Stomach (tissue), 9 donors: ENCODE data around the gene CD86. TPM values are rescaled to one million over a fixed set of nuclear protein-coding genes. Genes with fewer than 3 reads are reported as not detected.

ENCODE experiments used
- DNase-seq, 2 donors: peaks; one replicate each; pipeline versions ENCODE4 v3.0.0 to v3.0.0-alpha.2; 2013 to 2019
- H3K27ac ChIP-seq, 5 donors: fragments of 200-600 bp in 4 of 5; sonication (generic) in 4 of 5; one replicate each; pipeline ENCODE4 v1.5.1; 2013 to 2019; ENCODE audit warnings: mild to moderate bottlenecking in 1 of 5, moderate library complexity in 1 of 5
- H3K27me3 ChIP-seq, 3 donors: fragments of 200-600 bp; sonication (generic); one replicate each; pipeline ENCODE4 v1.5.1; 2017 to 2019; ENCODE audit warnings: mixed run types in 1 of 3
- H3K36me3 ChIP-seq, 4 donors: fragments of 200-600 bp; sonication (generic); 1 replicate in 3 of 4; 2 replicates in 1 of 4; pipeline ENCODE4 v1.5.1; 2016 to 2019
- H3K4me1 ChIP-seq, 4 donors: fragments of 200-600 bp; sonication (generic); one replicate each; pipeline ENCODE4 v1.5.1; 2016 to 2019
- H3K4me3 ChIP-seq, 4 donors: fragments of 200-600 bp; sonication (generic) in 3 of 4; one replicate each; pipeline ENCODE4 v1.5.1; 2016 to 2019; ENCODE audit warnings: mild to moderate bottlenecking in 1 of 4
- H3K9me3 ChIP-seq, 4 donors: fragments of 200-600 bp; sonication (generic); one replicate each; pipeline ENCODE4 v1.5.1; 2016 to 2019
- CTCF ChIP-seq, 7 experiments: fragments of 450-650 bp in 4 of 7; fragments of 200-600 bp in 3 of 7; sonication (generic) in 3 of 7; IDR thresholded peaks; one replicate each; pipeline ENCODE4 v1.5.1; 2016 to 2019; ENCODE audit warnings: antibody characterized with exemption in 7 of 7, control low read depth in 2 of 7, mild to moderate bottlenecking in 1 of 7
- EP300 ChIP-seq: sonication (generic); formaldehyde crosslinking; IDR thresholded peaks from one replicate; pipeline ENCODE4 v1.6.1; 2017; ENCODE audit warnings: antibody characterized with exemption
- POLR2A ChIP-seq, 4 donors: fragments of 450-650 bp; IDR thresholded peaks; one replicate each; pipeline ENCODE4 v1.6.1; 2016; ENCODE audit warnings: antibody characterized with exemption in 4 of 4, control low read depth in 2 of 4, mild to moderate bottlenecking in 1 of 4, moderate library complexity in 1 of 4
- POLR2AphosphoS5 ChIP-seq, 3 donors: sonication (generic); formaldehyde crosslinking; IDR thresholded peaks; one replicate each; pipeline ENCODE4 v1.6.1; 2016; ENCODE audit warnings: antibody characterized with exemption in 3 of 3
- WGBS, 5 donors: extraction: QIAGEN DNeasy Blood & Tissue Kit in 3 of 5; methylation state at CpG; one replicate each; pipeline versions ENCODE4 v1.1.5 to v1.1.7; 2013 to 2018; 5-methylcytosine and 5-hydroxymethylcytosine counted together
- intact Hi-C: fragments of 100-400 bp; cut with DNase I; formaldehyde crosslinking; loops from one replicate; pipeline ENCODE4 v1.15.1; 2023; ENCODE audit warnings: low total_unique reads
- polyA plus RNA-seq, 3 donors: library from polyadenylated mRNA; stranded (reverse); fragments of 200-250 nt; gene quantifications; one replicate each; pipeline ENCODE4 v1.2.3, GENCODE V29; 2013
- total RNA-seq, 5 donors: library from RNA; depleted of rRNA; stranded (reverse); fragments of >200 nt; gene quantifications; one replicate each; pipeline versions ENCODE4 v1.1.0 to v1.2.3, GENCODE V29; 2014 to 2016
- donor health status: healthy with polysubstance abuse.
- donor health status: Bipolar disorder and iron deficiency.
- donor health status: healthy.

The CD86 gene
- total and polyA plus RNA-seq, 8 donors, result 0.29 to 16.9 (median 3.1) TPM; not detected in 1

DNA sequence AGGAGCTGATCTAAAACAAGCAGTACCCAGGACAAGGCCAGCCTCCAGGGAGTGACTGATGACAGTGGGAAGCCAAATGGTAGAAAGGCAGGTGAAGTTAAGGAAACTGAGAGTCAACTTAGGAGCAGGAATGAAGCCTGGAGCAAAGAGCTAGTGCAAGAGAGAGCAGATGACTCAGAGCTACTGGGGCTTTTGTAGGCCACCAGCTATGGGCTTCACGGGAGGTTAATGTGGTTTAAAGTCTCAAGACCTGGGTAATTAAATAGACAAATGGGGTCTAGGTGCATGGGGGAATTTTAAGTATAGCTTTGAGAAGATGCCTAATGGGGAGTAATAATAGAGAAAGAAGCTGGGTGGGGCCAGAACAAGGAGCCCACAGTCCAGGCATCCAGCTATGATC lies 3.1 kb downstream of the CD86 start:
- no peaks in the 10 kb centered on the region for H3K4me1 ChIP-seq
- intact Hi-C loops, result no loop called here
- 60 to 85% (median 77%) methylated on average over 1 of the region's 1 CpG for WGBS, 5 donors
- no peaks in the 10 kb centered on the region for H3K9me3 ChIP-seq
- DNase-seq, result no peak
- TF ChIP-seq CTCF (IDR thresholded peaks at IDR 0.05) (no peak), POLR2AphosphoS5 (IDR thresholded peaks at IDR 0.05) (no peak), EP300 (no peak), POLR2A (IDR thresholded peaks at IDR 0.05) (no peak)
- no peak overlapping the region for H3K4me3 ChIP-seq
- H3K27me3 ChIP-seq, result no peaks in the 10 kb centered on the region
- H3K27ac ChIP-seq, result no peak overlapping the region
- H3K36me3 ChIP-seq, result no peaks in the 10 kb centered on the region

- Histone ChIP-seq H3K4me1 (no peaks in the 10 kb centered on the region), H3K4me3 (no peak overlapping the region), H3K36me3 (no peaks in the 10 kb centered on the region), H3K27me3 (no peaks in the 10 kb centered on the region), H3K9me3 (no peaks in the 10 kb centered on the region), H3K27ac (no peak overlapping the region)
- intact Hi-C loops, result no loop called here
- WGBS, 5 donors, result 80 to 93% (median 88%) methylated on average over 6 of the region's 6 CpGs
- TF ChIP-seq CTCF (IDR thresholded peaks at IDR 0.05), result no peak
- TF ChIP-seq EP300, result no peak
- TF ChIP-seq POLR2AphosphoS5 (IDR thresholded peaks at IDR 0.05), result no peak
- no peak for TF ChIP-seq POLR2A (IDR thresholded peaks at IDR 0.05)
- DNase-seq, result no peak
Measured at GRCh38 chr3:122060040-122060698, 5.0 kb downstream of the CD86 start.

DNA sequence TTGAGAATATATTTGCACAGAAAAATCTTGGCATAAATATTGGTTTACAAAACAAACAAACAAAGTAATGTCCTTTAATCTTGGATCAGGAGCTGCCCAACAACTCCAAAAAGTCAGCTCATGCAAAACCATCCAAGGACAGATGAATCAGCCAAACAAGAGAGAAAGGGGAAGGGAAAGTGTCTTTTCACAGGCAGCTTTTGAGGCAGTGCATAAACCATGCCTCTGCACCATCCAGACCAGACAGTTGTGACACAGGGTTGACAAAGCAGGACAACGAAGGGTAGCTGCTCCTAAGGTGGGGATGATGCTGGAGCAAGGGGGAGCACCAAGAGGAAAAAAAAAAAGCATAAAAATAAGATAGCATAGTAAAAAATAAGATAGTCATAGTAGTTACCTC lies 8.7 kb downstream of the CD86 start:
- DNase-seq, result no peak
- 54 to 83% (median 65%) methylated on average over 1 of the region's 1 CpG for WGBS, 5 donors
- Histone ChIP-seq H3K4me3 (no peak overlapping the region), H3K27me3 (no peaks in the 10 kb centered on the region), H3K4me1 (no peaks in the 10 kb centered on the region), H3K36me3 (no peaks in the 10 kb centered on the region), H3K9me3 (no peaks in the 10 kb centered on the region), H3K27ac (no peak overlapping the region)
- TF ChIP-seq CTCF (IDR thresholded peaks at IDR 0.05) (no peak), EP300 (no peak), POLR2AphosphoS5 (IDR thresholded peaks at IDR 0.05) (no peak), POLR2A (IDR thresholded peaks at IDR 0.05) (no peak)
- intact Hi-C loops, result no loop called here

- Histone ChIP-seq H3K9me3 (no peaks in the 10 kb centered on the region), H3K4me1 (no peaks in the 10 kb centered on the region), H3K4me3 (no peak overlapping the region), H3K36me3 (no peaks in the 10 kb centered on the region), H3K27ac (no peak overlapping the region), H3K27me3 (no peaks in the 10 kb centered on the region)
- 74 to 90% (median 79%) methylated on average over 4 of the region's 4 CpGs for WGBS, 5 donors
- intact Hi-C loops, result no loop called here
- TF ChIP-seq POLR2AphosphoS5 (IDR thresholded peaks at IDR 0.05), result no peak
- no peak for TF ChIP-seq CTCF (IDR thresholded peaks at IDR 0.05)
- no peak for TF ChIP-seq EP300
- TF ChIP-seq POLR2A (IDR thresholded peaks at IDR 0.05), result no peak
- no peak for DNase-seq
Measured at GRCh38 chr3:122064326-122064725, 9.2 kb downstream of the CD86 start.
